Omental fat pad (tissue), 4 donors: ENCODE results near the gene FRMD8. TPM values are rescaled to one million over a fixed set of nuclear protein-coding genes. Genes with fewer than 3 reads are reported as not detected.
A peak's percentile ranks its signal among the peaks of the same experiment; 100 is the strongest.

Source experiments
- ATAC-seq: fragments of 150-250 bp; one replicate; pipeline ENCODE4 v1.9.1; 2016; ENCODE audit warnings: mild to moderate bottlenecking, moderate library complexity; ENCODE audit not compliant: low FRiP score
- DNase-seq: peaks from one replicate; pipeline ENCODE4 v3.0.0-alpha.2; 2019; ENCODE audit warnings: low spot score
- total RNA-seq, 4 donors: library from RNA; depleted of rRNA; stranded (reverse); fragments of >200 nt; gene quantifications; one replicate each; pipeline ENCODE4 v1.1.0, GENCODE V29; 2016
- TF ChIP-seq, protein P1 (sequence below), 3 donors: fragments of 450-650 bp; IDR thresholded peaks; one replicate each; pipeline ENCODE4 v1.5.1; 2016 to 2017; ENCODE audit warnings: antibody characterized with exemption in 3 of 3, mild to moderate bottlenecking in 3 of 3, moderate library complexity in 2 of 3

The FRMD8 gene
- total RNA-seq, 4 donors from 2014 or later, result 29.2 to 77.9 (median 58.9) TPM

DNA sequence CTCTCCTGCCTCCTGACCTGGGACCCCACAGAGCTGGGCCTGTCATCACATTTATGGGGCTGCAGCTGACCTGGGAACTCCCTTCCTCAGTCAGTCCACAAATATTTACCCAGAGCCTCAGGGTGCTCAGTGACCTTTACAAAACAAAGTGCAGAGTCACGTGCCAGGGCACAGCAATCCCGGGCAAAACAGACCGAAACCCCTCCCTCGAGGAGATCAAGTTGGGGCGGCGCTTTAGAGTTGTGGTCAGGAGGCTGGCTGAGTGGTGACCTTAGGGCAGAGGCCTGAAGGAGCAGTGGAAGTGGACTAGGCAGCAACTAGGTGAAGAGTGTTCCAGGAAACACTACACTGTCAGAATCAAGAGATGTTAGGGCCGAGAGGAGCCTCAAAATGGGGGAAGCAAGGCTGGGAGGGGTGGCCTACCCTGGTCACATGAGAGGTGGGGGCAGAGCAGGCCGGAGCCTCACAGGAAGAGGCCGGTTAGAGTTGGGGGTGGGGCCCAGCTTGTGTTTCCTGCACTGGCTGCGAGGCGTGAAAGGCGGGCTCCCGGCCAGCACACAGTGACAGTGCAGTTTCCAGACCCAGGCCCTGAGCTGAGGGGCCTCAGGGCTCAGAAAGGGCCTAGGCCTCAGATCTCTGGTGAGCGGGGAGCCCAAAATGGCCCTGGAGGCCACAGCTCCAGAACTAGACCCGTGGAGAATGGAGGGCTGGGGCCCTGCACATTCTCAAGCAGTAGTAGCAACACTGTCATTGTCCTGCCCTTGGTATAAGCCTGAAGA is 32.4 kb downstream of the FRMD8 start:
- DNase-seq (peak; percentile 76), ATAC-seq (peak; percentile 34)
- TF ChIP-seq, protein P1, sequence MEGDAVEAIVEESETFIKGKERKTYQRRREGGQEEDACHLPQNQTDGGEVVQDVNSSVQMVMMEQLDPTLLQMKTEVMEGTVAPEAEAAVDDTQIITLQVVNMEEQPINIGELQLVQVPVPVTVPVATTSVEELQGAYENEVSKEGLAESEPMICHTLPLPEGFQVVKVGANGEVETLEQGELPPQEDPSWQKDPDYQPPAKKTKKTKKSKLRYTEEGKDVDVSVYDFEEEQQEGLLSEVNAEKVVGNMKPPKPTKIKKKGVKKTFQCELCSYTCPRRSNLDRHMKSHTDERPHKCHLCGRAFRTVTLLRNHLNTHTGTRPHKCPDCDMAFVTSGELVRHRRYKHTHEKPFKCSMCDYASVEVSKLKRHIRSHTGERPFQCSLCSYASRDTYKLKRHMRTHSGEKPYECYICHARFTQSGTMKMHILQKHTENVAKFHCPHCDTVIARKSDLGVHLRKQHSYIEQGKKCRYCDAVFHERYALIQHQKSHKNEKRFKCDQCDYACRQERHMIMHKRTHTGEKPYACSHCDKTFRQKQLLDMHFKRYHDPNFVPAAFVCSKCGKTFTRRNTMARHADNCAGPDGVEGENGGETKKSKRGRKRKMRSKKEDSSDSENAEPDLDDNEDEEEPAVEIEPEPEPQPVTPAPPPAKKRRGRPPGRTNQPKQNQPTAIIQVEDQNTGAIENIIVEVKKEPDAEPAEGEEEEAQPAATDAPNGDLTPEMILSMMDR (IDR thresholded peaks at IDR 0.05), result no peak

DNA sequence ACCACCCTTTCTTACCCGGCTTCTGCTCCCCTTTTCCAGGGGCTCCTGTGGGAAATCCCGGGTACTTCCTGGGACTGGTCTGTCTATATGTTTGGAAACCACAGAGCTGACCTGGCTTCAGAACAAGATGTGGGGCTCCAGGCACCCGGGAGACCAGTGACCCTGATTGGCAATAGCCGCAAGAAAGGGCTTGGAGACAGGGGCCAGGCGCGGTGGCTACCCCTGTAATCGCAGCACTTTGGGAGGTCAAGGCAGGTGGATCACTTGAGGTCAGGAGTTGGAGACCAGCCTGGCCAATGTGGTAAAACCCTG is 33.0 kb downstream of the FRMD8 start:
- DNase-seq, result peak; percentile 37
- no peak for ATAC-seq
- TF ChIP-seq, protein P1 (IDR thresholded peaks at IDR 0.05), result no peak

DNA sequence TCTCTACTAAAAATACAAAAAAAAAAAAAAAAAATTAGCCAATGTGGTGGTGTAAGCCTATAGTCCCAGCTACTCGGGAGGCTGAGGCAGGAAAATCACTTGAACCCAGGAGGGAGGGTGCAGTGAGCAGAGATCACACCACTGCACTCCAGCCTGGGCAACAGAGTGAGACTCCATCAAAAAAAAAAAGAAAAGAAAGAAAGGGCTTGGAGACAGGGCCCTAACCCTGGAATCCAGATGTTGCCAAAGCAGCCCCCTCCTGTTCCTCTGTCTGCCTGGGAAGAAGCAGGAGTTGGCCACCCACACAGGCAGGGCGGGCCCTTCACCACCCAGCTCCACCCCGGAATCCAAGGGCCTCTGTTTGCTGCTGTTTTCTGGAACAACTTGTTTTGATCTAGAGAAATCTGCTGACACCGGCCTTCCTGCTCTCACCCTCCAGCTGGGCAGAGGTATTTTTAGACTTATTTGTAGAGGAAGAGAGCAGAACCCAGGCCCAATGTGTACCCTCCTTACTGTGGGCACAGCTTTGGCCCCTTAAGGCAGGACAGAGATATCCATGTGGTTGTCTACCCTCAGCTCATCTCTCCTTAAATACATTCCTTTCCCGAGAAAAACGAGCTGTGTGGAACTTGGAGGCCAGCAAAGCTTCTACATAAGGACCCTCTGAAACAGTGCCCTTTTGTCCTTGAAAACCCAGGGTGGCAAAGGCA is 33.5 kb downstream of the FRMD8 start:
- TF ChIP-seq, protein P1 (IDR thresholded peaks at IDR 0.05), result no peak
- peak; percentile 7 for ATAC-seq

DNA sequence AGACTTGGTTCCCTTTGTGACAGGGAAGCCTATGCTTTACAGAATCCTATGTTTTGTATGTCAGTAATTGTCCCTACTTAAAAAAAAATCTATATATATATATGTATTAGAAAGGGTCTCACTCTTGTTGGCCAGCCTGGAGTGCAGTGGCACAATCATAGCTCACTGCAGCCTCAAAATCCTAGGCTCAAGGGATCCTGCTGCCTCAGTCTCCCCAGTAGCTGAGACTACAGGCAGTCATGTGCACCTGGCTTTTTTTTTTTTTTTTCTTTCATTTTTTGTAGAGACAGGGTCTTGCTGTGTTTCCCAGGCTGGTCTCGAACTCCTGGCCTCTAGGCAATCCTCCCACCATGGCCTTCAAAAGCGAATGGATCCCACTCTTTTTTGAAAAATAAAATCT is 34.1 kb downstream of the FRMD8 start:
- no peak for ATAC-seq
- peak; percentile 20 for DNase-seq
- TF ChIP-seq, protein P1 (IDR thresholded peaks at IDR 0.05), result no peak

More for the DNA sequence above, 33.5 kb downstream of the FRMD8 start:
- peak; percentile 69 for DNase-seq

DNA sequence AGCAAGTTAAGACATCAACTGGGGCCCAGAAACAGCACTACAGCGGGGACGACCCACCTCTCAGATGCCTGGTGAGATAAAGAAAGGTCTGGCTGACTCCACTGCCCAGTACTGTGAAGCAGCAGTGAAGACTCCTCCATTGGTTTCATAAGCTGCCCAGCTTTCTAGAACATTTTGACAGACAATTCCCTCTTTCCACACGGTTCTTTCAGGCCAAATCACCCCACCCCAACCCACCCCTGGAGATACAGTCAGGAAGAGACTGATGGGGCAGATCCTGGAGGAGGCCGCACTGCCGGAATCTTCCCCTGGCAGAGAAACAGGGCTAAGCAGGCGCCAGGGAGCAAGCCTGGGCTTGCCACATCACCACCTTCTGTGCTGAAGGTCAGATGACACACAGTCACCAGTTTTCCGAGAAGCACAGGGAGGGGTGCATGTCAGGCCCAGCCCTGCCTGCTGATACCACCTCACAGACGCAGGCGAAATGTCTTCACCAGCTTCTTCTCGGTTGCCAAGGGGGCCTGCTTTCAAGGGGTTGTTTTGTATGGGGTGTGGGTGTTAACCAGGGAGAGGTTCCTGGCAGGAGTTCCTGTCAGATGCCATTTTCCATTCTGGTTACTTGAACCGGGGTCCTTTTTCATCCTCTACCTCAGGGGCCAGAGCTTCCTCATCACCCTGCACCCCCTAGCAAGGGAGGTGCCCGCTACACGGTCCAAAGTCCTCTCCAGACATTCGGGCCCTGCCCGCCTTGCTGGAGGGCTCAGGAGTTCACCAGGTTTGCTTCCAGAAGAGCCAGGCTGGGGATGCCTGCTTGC is 34.7 kb downstream of the FRMD8 start:
- DNase-seq, result peak; percentile 96

DNA sequence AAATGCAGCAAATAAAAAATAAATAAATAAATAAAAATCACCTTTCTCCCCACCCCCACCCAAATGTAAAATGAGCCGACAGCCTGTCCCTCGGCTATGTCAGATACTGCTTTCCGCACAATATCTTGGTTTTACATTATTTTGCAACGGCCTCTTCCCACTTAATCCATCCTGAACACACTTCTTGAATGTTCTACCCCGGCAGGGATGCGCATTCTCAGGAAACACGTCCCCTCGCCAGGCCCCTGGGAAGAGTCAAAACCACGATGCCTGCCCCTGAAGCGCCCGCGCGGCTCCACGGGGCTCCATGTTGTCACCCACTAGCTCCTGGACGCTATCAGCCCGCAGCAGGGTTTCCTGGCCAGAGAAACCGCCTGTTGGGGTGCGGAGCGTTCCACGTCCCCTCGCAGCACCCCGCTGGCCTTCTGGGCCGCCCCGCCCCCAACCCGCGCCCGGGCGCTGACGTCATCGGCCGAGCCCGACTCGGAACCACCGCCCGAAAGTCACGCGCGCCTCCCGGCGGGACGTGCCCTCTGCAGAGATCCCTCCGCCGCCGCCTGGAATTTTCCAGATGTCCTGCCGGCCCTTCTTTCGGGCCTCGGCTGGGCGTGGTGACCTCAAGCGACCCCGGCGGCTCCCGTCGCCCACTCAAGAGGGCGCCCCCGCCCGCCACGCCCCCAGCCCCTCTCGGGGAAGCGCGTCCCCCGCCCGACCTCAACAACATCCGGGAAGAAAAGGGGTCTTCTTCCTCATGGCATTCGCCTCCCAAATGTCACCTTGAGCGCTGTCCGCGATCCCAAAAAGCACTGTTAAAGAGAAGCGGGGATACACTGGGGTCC is 35.6 kb downstream of the FRMD8 start:
- TF ChIP-seq, protein P1 (IDR thresholded peaks at IDR 0.05), result no peak
- ATAC-seq (peak; percentile 3), DNase-seq (peak; percentile 90)

More for the DNA sequence above, 34.7 kb downstream of the FRMD8 start:
- TF ChIP-seq, protein P1 (IDR thresholded peaks at IDR 0.05), result no peak
- ATAC-seq, result peak; percentile 34
